WTC11 (cell line): Measurements from ENCODE around the gene CPPED1.

Experiments
- CBFB ChIP-seq: sonication (generic); formaldehyde crosslinking; IDR thresholded peaks from 2 replicates; pipeline ENCODE4 v1.8.1; 2022; ENCODE audit warnings: mild to moderate bottlenecking, low read depth, missing genetic modification reagents
- CTCF ChIP-seq: fragments of 200-600 bp; IDR thresholded peaks from 2 replicates; pipeline ENCODE4 v1.8.0; 2022; ENCODE audit warnings: antibody characterized with exemption
- NR1H2 ChIP-seq: sonication (generic); formaldehyde crosslinking; IDR thresholded peaks from 2 replicates; pipeline ENCODE4 v1.9.0; 2021; ENCODE audit warnings: mild to moderate bottlenecking, moderate library complexity, missing genetic modification reagents

GRCh38 chr16:12672986-12673385, 130.7 kb downstream of the CPPED1 start:
- no peak for TF ChIP-seq CTCF
- TF ChIP-seq CBFB (CRISPR knock-in tag): no peak
- TF ChIP-seq NR1H2: no peak
